ACHN (cell line): ENCODE results near the gene TAF3.

Experiments used
- DNase-seq: peaks from one replicate; pipeline ENCODE4 v3.0.0-alpha.2; 2015
- in situ Hi-C: cut with HindIII; loops from 2 replicates; pipeline ENCODE4 v1.10.0; 2017; ENCODE audit warnings: low sequenced_read_pairs, low pct_ligation_motif_present, low pct_unique_long_range_greater_than_20kb

TAF3 gene

DNA sequence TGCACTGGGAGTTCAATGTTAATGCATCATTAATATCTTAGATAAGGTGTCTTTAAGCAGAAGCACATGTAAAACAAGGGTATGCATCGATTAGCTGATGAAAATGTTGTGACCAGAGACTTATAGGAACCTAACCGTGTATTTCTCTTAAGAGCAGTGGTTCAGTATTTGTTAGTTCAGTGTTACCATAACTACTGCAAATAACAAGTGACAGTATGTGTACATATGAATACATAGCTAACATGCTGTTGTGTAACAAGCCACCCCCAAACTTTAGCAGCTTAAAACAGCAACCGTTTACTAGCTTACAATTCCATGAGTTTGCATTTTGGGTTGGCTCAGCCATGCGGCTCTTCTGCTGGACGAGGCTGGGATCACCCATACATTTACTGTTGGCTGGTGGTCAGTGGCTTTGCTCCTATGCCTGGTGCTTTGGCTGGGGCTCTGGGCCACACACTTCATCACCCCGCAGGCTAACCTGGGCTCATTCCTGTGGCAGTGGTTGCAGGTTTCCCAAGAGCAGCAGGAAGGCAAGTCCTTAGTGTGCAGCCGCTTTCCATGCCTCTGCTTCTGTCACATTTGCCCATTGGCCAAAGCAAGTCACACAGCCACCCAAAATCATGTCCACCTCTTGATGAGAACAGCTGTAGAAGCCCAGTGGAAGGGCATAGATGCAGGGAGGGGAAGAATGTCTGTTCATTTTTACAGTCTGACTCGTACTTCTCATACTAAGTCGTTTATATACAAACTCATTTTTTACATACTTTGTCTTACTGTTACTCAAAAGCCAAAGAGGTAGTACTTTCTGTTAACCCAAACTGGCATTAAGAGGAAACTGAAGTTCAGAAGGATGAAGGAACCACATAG lies 132.9 kb downstream of the TAF3 start:
- DNase-seq: no peak
- in situ Hi-C loops: no loop called here

GRCh38 chr10:7952266-7952665 lies 134.0 kb downstream of the TAF3 start:
- DNase-seq: no peak
- in situ Hi-C loops: no loop called here

DNA sequence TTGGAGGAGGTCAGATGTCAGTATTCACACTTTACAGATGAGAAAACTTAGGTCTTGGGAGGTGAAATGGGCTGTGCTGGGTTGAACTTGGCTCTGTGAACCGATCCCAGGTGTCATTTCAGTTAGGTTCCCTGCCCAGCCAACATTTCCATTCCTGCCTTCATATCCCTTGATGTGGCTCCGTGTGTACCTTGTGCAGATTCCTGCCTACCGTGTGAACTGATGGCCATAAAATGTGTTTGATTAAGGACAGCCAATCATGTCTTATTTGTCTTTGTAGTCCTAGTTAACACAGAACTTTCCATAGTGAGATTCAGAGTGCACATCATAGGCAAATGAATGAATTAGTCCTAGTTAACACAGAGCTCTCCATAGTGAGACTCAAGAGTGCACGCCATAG lies 135.1 kb downstream of the TAF3 start:
- DNase-seq: no peak
- in situ Hi-C loops: no loop called here

GRCh38 chr10:7955446-7955845 lies 137.1 kb downstream of the TAF3 start:
- in situ Hi-C loops: no loop called here
- DNase-seq: no peak

- peak; percentile 19 for DNase-seq
- in situ Hi-C loops: no loop called here
Observed at GRCh38 chr10:7956508-7956907, 138.2 kb downstream of the TAF3 start.

DNA sequence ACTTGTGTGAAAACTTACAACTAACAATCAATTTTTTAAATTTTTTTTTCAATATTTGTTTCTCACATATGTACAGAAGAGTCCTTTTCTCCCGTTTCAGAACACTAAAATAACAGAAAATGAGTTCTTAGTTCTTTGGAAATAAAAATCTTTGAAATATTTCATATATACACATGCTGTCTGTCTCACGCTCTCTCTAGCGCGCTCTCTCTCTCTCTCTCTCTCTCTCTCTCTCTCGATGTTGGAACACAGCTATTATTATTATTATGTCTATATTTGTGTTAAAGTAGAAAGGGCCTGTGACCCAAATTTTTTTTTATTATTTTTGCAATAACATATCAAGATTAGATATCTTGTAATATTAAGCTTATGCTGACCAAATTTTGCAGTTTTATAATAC lies 139.3 kb downstream of the TAF3 start:
- in situ Hi-C loops: no loop called here

GRCh38 chr10:7958442-7958841 lies 140.1 kb downstream of the TAF3 start:
- in situ Hi-C loops: no loop called here
- no peak for DNase-seq

More for the DNA sequence above, 139.3 kb downstream of the TAF3 start:
- DNase-seq: no peak

DNA sequence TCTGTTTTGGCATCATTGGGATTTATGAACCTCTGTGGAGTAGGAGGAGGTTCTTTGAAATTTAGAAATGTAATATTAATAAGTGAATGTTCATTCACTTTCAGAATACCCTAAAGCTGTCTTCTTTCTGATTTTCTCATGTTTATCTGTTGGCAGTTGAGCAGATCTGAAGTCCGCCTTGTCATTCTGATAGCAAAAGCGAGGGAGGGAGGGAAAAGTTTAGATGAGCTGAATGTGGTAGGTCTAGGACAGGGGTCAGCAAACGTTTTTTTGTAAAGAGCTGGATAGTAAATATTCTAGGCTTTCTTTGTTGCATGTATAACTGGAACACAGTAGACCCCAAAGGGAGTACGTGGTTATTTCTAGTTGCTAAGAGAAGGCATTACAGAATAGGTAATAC lies 141.8 kb downstream of the TAF3 start:
- no peak for DNase-seq
- in situ Hi-C loops: no loop called here

DNA sequence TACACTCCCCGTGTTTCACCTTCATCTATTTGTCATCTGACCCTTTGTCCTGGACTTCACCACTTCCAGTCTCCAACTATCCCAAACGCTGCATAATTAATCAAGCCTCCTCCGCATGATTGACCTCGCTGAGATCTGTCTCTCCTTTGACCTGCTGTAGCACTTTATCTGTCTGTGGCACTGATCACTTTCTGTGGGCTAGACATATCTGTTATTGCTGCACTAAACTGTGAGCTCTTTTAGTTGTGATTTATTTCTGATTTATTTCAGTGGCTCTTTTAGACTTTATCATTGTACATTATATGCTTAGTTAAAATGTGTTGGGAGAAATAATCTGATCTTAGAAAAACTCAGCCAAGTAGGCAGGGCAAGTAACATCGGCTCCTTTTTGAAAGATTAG lies 144.3 kb downstream of the TAF3 start:
- no peak for DNase-seq
- in situ Hi-C loops: no loop called here

- in situ Hi-C loops: no loop called here
- DNase-seq: no peak
Observed at GRCh38 chr10:7965457-7965856, 147.2 kb downstream of the TAF3 start.

GRCh38 chr10:7967035-7967434 lies 148.7 kb downstream of the TAF3 start:
- DNase-seq: no peak
- in situ Hi-C loops: no loop called here

- no peak for DNase-seq
- in situ Hi-C loops: no loop called here
Observed at GRCh38 chr10:7968510-7969112, 150.3 kb downstream of the TAF3 start.

GRCh38 chr10:7969623-7970022 lies 151.3 kb downstream of the TAF3 start:
- in situ Hi-C loops: no loop called here
- no peak for DNase-seq

- no peak for DNase-seq
- in situ Hi-C loops: no loop called here
Observed at GRCh38 chr10:7971949-7972348, 153.6 kb downstream of the TAF3 start.

GRCh38 chr10:7972367-7972766 lies 154.1 kb downstream of the TAF3 start:
- DNase-seq: no peak
- in situ Hi-C loops: no loop called here

GRCh38 chr10:7980196-7980595 lies 161.9 kb downstream of the TAF3 start:
- in situ Hi-C loops: no loop called here
- DNase-seq: no peak

GRCh38 chr10:7982727-7983126 lies 164.4 kb downstream of the TAF3 start:
- in situ Hi-C loops: no loop called here
- no peak for DNase-seq

DNA sequence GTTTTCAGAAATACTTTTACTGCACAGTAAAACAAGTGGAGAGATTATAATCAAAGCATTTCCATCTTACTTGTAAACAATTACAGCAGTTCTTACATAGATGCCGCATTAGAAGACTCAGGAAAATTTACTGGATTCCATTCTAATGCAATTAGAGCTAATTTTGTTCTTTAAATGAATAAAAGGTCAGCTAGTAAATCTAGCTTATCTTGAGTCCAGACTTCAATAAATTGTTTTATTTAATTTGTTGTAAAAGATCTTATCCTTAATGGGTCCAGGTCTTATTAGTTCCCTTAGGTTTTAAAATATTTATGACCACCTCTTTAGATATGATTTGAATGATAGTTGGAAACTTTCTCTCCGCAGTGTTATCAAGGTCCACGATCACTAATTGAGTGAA lies 166.0 kb downstream of the TAF3 start:
- in situ Hi-C loops: no loop called here
- DNase-seq: no peak

- in situ Hi-C loops: no loop called here
- DNase-seq: no peak
Observed at GRCh38 chr10:7984896-7985295, 166.6 kb downstream of the TAF3 start.

GRCh38 chr10:7986851-7987250 lies 168.5 kb downstream of the TAF3 start:
- in situ Hi-C loops: no loop called here
- DNase-seq: no peak
